Omental fat pad (tissue), 4 donors: Measurements from ENCODE around the gene SLC39A1. TPM values are rescaled to one million over a fixed set of nuclear protein-coding genes. Genes with fewer than 3 reads are reported as not detected.
"Not testable (repeated sequence)": the region's sequence is repeated elsewhere in the genome, so short reads cannot be mapped to it uniquely, and the experiment has no call there.

Source experiments
- ATAC-seq: fragments of 150-250 bp; one replicate; pipeline ENCODE4 v1.9.1; 2016; ENCODE audit warnings: mild to moderate bottlenecking, moderate library complexity; ENCODE audit not compliant: low FRiP score
- DNase-seq: peaks from one replicate; pipeline ENCODE4 v3.0.0-alpha.2; 2019; ENCODE audit warnings: low spot score
- total RNA-seq, 4 donors: library from RNA; depleted of rRNA; stranded (reverse); fragments of >200 nt; gene quantifications; one replicate each; pipeline ENCODE4 v1.1.0, GENCODE V29; 2016
- TF ChIP-seq, protein P1 (sequence below), 3 donors: fragments of 450-650 bp; IDR thresholded peaks; one replicate each; pipeline ENCODE4 v1.5.1; 2016 to 2017; ENCODE audit warnings: antibody characterized with exemption in 3 of 3, mild to moderate bottlenecking in 3 of 3, moderate library complexity in 2 of 3

The SLC39A1 gene
- 100 to 1,000 TPM in 3 of 4 donors, 10 to 100 TPM in 1; 80.5 to 125 (median 116) TPM for total RNA-seq

- ATAC-seq (peak; percentile 63), DNase-seq (peak; percentile 99)
- TF ChIP-seq, protein P1, sequence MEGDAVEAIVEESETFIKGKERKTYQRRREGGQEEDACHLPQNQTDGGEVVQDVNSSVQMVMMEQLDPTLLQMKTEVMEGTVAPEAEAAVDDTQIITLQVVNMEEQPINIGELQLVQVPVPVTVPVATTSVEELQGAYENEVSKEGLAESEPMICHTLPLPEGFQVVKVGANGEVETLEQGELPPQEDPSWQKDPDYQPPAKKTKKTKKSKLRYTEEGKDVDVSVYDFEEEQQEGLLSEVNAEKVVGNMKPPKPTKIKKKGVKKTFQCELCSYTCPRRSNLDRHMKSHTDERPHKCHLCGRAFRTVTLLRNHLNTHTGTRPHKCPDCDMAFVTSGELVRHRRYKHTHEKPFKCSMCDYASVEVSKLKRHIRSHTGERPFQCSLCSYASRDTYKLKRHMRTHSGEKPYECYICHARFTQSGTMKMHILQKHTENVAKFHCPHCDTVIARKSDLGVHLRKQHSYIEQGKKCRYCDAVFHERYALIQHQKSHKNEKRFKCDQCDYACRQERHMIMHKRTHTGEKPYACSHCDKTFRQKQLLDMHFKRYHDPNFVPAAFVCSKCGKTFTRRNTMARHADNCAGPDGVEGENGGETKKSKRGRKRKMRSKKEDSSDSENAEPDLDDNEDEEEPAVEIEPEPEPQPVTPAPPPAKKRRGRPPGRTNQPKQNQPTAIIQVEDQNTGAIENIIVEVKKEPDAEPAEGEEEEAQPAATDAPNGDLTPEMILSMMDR (IDR thresholded peaks at IDR 0.05) = no peak
Measured at GRCh38 chr1:153963030-153963849, at the start of gene SLC39A1. TSS of gene SLC39A1 (minus strand) at chr1:153963537. CDS start at chr1:153962715, 822 bp downstream.

DNA sequence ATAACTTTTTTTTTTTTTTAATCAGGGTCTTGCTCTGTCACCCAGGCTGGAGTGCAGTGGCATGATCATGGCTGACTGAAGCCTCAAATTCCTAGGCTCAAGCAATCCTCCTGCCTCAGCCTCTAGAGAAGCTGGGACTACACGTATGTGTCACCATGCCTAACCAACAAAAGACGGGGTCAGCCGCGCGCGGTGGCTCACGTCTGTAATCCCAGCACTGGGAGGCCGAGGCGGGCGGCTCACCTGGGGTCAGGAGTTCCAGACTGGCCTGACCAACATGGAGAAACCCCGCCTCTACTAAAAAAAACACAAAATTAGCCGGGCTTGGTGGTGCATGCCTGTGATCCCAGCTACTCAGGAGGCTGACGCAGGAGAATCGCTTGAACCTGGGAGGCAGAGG is 49.2 kb upstream of the SLC39A1 start:
- ATAC-seq, DNase-seq: not testable (repeated sequence)

DNA sequence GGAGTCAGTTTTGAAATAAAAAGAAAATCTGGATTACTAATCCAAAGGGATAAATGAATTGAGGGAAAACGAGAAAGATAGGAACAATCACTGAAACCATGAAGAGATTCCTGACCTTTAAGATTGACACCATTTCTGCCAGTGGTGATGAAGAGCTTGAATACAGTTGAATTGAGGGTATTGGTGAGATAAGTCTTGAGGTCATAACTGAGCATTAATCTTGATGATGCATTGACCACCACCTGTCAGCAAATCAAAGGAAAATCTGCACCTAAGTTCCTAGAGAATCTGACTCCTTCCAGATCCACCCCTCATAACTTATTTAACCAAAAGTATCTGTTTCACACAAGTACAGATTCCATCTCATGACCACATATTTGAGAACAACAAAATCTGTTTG is 48.8 kb upstream of the SLC39A1 start:
- ATAC-seq (no peak), DNase-seq (no peak)
- TF ChIP-seq, protein P1 (IDR thresholded peaks at IDR 0.05) = no peak

DNA sequence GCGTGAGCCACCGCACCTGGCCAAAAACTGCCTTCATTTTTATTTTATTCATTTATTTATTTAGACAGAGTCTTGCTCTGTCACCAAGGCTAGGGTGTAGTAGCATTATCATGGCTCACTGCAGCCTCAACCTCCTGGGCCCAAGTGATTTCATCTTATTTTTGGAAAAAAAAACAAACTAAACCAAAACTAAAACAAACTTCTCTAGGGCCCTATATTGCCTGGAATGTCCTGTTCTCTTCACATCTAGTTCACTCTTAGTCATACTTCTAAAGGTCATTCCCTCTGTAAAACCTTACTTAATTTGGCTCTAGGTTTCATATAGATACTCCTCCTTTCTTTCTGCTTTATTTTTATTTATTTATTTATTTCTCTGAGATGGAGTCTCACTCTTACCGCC is 42.8 kb upstream of the SLC39A1 start:
- TF ChIP-seq, protein P1 (IDR thresholded peaks at IDR 0.05) = no peak
- ATAC-seq (no peak), DNase-seq (no peak)

GRCh38 chr1:154000420-154000819 is 37.1 kb upstream of the SLC39A1 start:
- ATAC-seq (no peak), DNase-seq (no peak)

GRCh38 chr1:153996882-153997281 is 33.5 kb upstream of the SLC39A1 start:
- not testable (repeated sequence) for DNase-seq, ATAC-seq

More at GRCh38 chr1:154000420-154000819, 37.1 kb upstream of the SLC39A1 start:
- TF ChIP-seq, protein P1 (IDR thresholded peaks at IDR 0.05) = no peak

GRCh38 chr1:153995640-153996039 is 32.3 kb upstream of the SLC39A1 start:
- DNase-seq = no peak
- TF ChIP-seq, protein P1 (IDR thresholded peaks at IDR 0.05) = no peak
- ATAC-seq = no peak

- ATAC-seq (no peak), DNase-seq (no peak)
- TF ChIP-seq, protein P1 (IDR thresholded peaks at IDR 0.05) = no peak
Measured at GRCh38 chr1:153995202-153995601, 31.9 kb upstream of the SLC39A1 start.
